AG09309 (cell line): ENCODE results near the gene MGST3.
A peak's percentile ranks its signal among the peaks of the same experiment; 100 is the strongest.
"Not testable (repeated sequence)": the region's sequence is repeated elsewhere in the genome, so short reads cannot be mapped to it uniquely, and the experiment has no call there.

Experiments
- DNase-seq: peaks from one replicate; pipeline ENCODE4 v3.0.0-alpha.2; 2010; ENCODE audit warnings: low read depth
- H3K4me3 ChIP-seq: 2 replicates; pipeline ENCODE4 v1.5.1; 2011; ENCODE audit warnings: mild to moderate bottlenecking, low read depth, low read length, moderate library complexity; ENCODE audit not compliant: control insufficient read depth
- CTCF ChIP-seq: IDR thresholded peaks from 2 replicates; pipeline ENCODE4 v1.5.1; 2011; ENCODE audit warnings: mild to moderate bottlenecking, low read depth, low read length, inconsistent platforms; ENCODE audit not compliant: insufficient read depth, control insufficient read depth; ENCODE audit errors: missing control alignments

MGST3 gene

GRCh38 chr1:165671526-165671925 is 40.5 kb downstream of the MGST3 start:
- DNase-seq: peak; percentile 32
- no peak overlapping the region for H3K4me3 ChIP-seq
- no peak for TF ChIP-seq CTCF

DNA sequence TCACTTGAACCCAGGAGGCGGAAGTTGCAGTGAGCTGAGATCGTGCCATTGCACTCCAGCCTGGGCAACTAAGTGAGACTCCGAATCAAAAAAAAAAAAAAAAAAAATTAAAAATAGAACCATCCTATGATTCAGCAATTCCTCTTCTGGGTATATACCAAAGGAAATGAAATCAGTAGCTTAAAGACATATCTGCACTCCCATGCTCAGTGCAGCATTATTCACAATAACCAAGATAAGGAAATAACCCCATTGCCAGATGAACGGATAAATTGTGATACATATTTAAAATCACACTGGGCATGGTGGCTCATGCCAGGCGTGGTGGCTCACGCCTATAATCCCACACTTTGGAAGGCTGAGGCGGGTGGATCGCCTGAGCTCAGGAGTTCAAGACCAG is 43.6 kb downstream of the MGST3 start:
- TF ChIP-seq CTCF: no peak

GRCh38 chr1:165675794-165676193 is 44.8 kb downstream of the MGST3 start:
- no peak for TF ChIP-seq CTCF
- no peak for DNase-seq

More for the DNA sequence above, 43.6 kb downstream of the MGST3 start:
- H3K4me3 ChIP-seq: no peak overlapping the region
- no peak for DNase-seq

DNA sequence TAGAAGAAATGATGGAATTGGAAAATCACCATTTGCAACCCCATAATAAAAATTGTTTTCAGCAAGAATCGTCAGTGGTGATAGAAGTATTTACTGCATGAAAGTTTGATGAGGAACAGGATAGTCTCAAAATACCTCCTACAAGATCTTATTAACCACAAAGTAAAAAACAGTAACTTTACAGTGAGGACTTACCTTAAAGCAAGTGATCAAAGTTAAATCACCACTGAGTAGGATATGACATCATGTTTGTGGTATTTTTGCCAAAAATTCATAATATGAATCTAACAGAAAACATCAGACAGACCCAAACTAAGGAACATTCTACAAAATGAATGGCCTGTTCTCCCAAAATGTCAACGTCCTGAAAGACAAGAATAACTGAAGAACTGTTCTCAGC is 47.5 kb downstream of the MGST3 start:
- no peak for TF ChIP-seq CTCF
- H3K4me3 ChIP-seq: no peak overlapping the region
- no peak for DNase-seq

More at GRCh38 chr1:165675794-165676193, 44.8 kb downstream of the MGST3 start:
- H3K4me3 ChIP-seq: no peak overlapping the region

DNA sequence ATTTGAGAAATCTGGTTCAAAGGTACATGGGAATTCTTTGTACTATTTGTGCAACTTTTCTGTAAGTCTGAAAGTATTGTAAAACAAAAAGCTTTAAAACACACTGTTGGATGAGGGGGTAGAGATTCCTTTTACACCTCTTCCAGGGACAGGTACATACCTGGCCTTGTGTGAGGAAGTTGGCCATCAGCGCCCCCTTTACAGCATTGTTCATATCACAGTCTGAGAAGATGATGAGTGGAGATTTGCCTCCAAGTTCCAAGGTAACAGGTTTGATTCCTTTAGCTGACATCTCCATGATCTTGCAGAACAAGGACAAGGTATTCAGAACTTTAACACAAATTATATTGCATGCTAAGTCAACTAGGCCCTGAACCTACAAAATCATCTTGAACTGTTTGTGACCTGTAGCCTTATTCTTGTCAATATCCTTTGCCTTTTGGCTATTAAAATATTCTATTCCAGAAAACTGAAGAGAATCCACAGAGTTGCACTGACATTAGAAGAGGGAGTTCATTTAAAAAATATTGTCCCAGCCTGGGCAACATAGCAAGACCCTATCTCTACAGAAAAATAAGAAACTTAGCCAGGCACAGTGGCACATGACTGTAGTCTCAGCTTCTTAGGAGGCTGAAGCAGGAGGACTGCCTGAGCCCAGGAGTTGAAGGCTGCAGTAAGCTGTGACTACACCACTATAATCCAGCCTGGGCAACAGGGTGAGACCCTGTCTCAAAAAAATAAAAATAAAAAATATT is 48.4 kb downstream of the MGST3 start:
- DNase-seq: no peak
- no peak for TF ChIP-seq CTCF
- H3K4me3 ChIP-seq: no peak overlapping the region

- no peak for DNase-seq
- no peak for TF ChIP-seq CTCF
- no peak overlapping the region for H3K4me3 ChIP-seq
Observed at GRCh38 chr1:165680303-165680702, 49.3 kb downstream of the MGST3 start.

GRCh38 chr1:165680773-165681172 is 49.7 kb downstream of the MGST3 start:
- H3K4me3 ChIP-seq, DNase-seq: not testable (repeated sequence)
